ENCODE results near the gene NPC1L1.

DNA sequence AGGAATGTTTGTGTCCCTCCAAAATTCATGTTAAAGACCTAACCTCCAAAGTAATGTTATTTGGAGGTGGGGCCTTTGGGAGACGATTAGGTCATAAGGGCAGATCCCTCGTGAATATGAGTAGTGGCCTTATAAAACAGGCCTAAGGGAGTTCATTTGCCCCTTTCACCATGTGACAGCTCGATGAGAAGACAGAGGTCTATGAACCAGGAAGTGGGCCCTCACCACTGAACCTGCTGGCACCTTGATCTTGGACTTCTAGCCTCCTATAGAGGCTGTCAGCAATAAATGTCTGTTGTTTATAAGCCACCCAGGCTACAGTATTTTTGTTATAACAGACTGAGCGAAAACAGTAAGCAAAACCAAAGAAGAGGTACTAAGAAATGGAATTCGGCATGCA, 64.8 kb downstream of the NPC1L1 start:
- no peak for TF ChIP-seq EZH2 (IDR thresholded peaks at IDR 0.05; ENCODE audit: borderline replicate concordance, low read length)
- TF ChIP-seq, protein P1, sequence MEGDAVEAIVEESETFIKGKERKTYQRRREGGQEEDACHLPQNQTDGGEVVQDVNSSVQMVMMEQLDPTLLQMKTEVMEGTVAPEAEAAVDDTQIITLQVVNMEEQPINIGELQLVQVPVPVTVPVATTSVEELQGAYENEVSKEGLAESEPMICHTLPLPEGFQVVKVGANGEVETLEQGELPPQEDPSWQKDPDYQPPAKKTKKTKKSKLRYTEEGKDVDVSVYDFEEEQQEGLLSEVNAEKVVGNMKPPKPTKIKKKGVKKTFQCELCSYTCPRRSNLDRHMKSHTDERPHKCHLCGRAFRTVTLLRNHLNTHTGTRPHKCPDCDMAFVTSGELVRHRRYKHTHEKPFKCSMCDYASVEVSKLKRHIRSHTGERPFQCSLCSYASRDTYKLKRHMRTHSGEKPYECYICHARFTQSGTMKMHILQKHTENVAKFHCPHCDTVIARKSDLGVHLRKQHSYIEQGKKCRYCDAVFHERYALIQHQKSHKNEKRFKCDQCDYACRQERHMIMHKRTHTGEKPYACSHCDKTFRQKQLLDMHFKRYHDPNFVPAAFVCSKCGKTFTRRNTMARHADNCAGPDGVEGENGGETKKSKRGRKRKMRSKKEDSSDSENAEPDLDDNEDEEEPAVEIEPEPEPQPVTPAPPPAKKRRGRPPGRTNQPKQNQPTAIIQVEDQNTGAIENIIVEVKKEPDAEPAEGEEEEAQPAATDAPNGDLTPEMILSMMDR (conservative IDR thresholded peaks at IDR 0.05 in 1 of 2, IDR thresholded peaks at IDR 0.05 in 1 of 2; ENCODE audit: extremely low read depth in 1 of 2, insufficient read depth in 1 of 2, low read depth in 1 of 2, low read length in 2 of 2), result no peak
